ENCODE results near the gene RSPRY1.
A peak's percentile ranks its signal among the peaks of the same experiment; 100 is the strongest.
"Not testable (repeated sequence)": the region's sequence is repeated elsewhere in the genome, so short reads cannot be mapped to it uniquely, and the experiment has no call there.

Gene RSPRY1

DNA sequence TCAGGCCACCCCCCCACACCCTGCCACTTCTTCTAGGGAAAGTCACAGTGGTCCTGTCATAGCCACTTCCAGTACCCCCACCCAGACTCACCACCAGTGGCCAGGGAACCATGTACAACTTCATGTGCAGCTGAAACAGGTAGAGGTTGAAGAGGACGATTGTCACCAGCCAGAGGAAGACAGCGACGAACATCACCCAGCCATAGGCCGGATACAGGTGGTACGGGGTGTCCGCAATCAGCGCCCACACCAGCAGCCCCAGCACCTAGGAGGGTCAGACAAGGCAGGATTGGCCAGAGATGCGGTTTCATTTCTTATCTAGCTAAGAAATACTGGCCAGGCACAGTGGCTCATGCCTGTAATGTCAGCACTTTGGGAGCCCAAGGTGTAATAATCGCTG, 75.7 kb downstream of the RSPRY1 start:
- Histone ChIP-seq H3K9me3 (ENCODE audit: control insufficient read depth in 1 of 2, low read length in 2 of 2) (no peaks in the 10 kb centered on the region), H3K36me3 (ENCODE audit: control insufficient read depth in 1 of 2, insufficient read depth in 2 of 2, low read length in 2 of 2) (peaks cover 0 to 4% of the 10 kb centered on the region in 2 donors), H3K4me3 (ENCODE audit: low read depth in 1 of 2, low read length in 2 of 2) (no peak overlapping the region), H3K27me3 (ENCODE audit: low read depth, low read length) (no peaks in the 10 kb centered on the region), H3K4me1 (ENCODE audit: control insufficient read depth in 1 of 2, insufficient read depth in 2 of 2, low read length in 2 of 2) (peaks cover 0 to 18% of the 10 kb centered on the region in 2 donors), H3K27ac (ENCODE audit: low read length) (no peak overlapping the region)

DNA sequence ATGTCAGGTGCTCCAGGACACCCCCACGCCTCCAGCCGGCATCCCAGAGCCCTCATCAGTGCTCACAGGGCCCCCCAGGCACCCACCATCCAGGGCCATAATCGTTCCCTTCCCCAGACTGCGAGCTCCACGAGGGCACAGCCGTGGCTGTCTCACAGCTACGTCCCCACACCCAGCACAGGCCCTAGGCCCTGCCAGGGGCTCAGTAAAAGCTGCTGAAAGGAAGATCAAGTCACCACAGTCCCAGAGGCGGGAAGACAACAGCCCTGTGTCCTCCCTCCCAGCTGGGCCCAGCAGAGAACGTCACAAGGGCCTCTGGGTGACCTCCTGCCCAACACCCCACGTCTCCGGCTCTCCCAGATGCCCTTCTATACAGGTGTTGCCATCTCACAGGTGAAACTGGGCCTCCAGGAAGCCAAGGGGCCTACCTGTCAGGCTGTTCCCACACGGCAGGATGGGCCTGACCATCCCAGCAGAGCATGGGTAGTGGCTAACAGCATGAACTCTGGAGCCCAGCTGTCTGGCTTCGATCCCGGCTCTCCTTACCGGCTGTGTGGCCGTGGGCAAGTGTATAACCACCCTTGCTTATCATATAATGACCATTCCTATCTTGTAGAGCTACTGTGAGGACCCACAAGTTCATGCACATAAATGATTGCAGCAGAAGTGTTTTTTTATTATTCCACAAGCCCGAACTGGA, 76.9 kb downstream of the RSPRY1 start:
- Histone ChIP-seq H3K36me3 (ENCODE audit: control insufficient read depth in 1 of 2, insufficient read depth in 2 of 2, low read length in 2 of 2) (no peaks in the 10 kb centered on the region), H3K27me3 (ENCODE audit: low read depth, low read length) (no peaks in the 10 kb centered on the region), H3K4me1 (ENCODE audit: control insufficient read depth in 1 of 2, insufficient read depth in 2 of 2, low read length in 2 of 2) (peaks cover 0 to 21% of the 10 kb centered on the region in 2 donors), H3K9me3 (ENCODE audit: control insufficient read depth in 1 of 2, low read length in 2 of 2) (no peaks in the 10 kb centered on the region), H3K4me3 (ENCODE audit: low read depth in 1 of 2, low read length in 2 of 2) (no peak overlapping the region), H3K27ac (ENCODE audit: low read length) (no peak overlapping the region)

DNA sequence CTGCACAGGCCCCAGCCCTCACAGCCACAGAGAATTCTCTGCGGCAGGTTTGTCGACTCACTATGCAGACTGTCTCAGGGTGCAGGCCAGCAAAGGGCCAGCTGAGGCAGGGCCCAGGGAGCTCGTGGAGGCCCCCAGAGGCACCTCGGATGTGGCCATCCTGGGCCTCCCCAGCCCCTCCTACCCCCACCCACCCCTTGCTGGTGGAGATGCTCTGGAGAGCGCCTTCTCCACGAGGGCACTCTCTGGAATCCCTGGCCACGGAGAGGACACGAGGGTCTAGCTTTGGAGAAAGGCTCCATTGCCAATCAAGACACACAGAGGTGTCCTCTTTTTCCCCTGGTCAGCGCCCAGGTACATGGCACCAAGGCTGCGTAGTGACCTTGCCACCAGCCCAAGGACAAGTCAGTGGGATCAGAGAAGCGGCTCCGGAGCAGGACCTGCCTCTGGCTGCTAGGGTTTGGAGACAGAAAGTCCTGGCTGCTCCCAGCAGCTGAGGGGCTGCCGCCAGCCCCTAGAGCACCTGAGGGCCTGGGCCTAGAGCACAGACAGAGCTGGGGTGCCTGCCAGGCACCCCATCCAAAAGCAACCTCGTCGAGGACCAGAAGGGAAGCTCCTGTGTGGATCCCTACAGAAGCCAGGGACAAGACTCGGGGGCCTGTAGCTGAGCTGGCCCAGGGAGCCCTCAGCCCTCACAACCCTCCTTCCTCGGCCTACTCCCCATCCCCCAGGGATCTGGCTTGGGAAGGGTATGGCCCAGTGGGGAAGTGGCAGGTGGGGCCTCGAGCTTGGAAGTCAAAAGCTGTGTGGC, 77.6 kb downstream of the RSPRY1 start:
- Histone ChIP-seq H3K9me3 (ENCODE audit: control insufficient read depth in 1 of 2, low read length in 2 of 2) (no peaks in the 10 kb centered on the region), H3K27ac (ENCODE audit: low read length) (no peak overlapping the region), H3K4me1 (ENCODE audit: control insufficient read depth in 1 of 2, insufficient read depth in 2 of 2, low read length in 2 of 2) (peaks cover 0 to 21% of the 10 kb centered on the region in 2 donors), H3K36me3 (ENCODE audit: control insufficient read depth in 1 of 2, insufficient read depth in 2 of 2, low read length in 2 of 2) (no peaks in the 10 kb centered on the region), H3K27me3 (ENCODE audit: low read depth, low read length) (no peaks in the 10 kb centered on the region), H3K4me3 (ENCODE audit: low read depth in 1 of 2, low read length in 2 of 2) (no peak overlapping the region)

- Histone ChIP-seq H3K9me3 (ENCODE audit: control insufficient read depth in 1 of 2, low read length in 2 of 2) (no peaks in the 10 kb centered on the region), H3K27ac (ENCODE audit: low read length) (no peak overlapping the region), H3K36me3 (ENCODE audit: control insufficient read depth in 1 of 2, insufficient read depth in 2 of 2, low read length in 2 of 2) (no peaks in the 10 kb centered on the region), H3K27me3 (ENCODE audit: low read depth, low read length) (no peaks in the 10 kb centered on the region), H3K4me3 (ENCODE audit: low read depth in 1 of 2, low read length in 2 of 2) (no peak overlapping the region), H3K4me1 (ENCODE audit: control insufficient read depth in 1 of 2, insufficient read depth in 2 of 2, low read length in 2 of 2) (peaks cover 0 to 21% of the 10 kb centered on the region in 2 donors)
Observed at GRCh38 chr16:57264381-57264780, 78.3 kb downstream of the RSPRY1 start.

GRCh38 chr16:57264950-57265371, 78.8 kb downstream of the RSPRY1 start:
- H3K9me3 ChIP-seq (ENCODE audit: control insufficient read depth in 1 of 2, low read length in 2 of 2), result no peaks in the 10 kb centered on the region
- peak overlapping the region; percentile 56 for H3K27ac ChIP-seq (ENCODE audit: low read length)
- no peaks in the 10 kb centered on the region for H3K27me3 ChIP-seq (ENCODE audit: low read depth, low read length)
- no peak overlapping the region for H3K4me3 ChIP-seq (ENCODE audit: low read depth in 1 of 2, low read length in 2 of 2)
- peaks cover 0 to 19% of the 10 kb centered on the region in 2 donors for H3K4me1 ChIP-seq (ENCODE audit: control insufficient read depth in 1 of 2, insufficient read depth in 2 of 2, low read length in 2 of 2)
- H3K36me3 ChIP-seq (ENCODE audit: control insufficient read depth in 1 of 2, insufficient read depth in 2 of 2, low read length in 2 of 2), result no peaks in the 10 kb centered on the region

DNA sequence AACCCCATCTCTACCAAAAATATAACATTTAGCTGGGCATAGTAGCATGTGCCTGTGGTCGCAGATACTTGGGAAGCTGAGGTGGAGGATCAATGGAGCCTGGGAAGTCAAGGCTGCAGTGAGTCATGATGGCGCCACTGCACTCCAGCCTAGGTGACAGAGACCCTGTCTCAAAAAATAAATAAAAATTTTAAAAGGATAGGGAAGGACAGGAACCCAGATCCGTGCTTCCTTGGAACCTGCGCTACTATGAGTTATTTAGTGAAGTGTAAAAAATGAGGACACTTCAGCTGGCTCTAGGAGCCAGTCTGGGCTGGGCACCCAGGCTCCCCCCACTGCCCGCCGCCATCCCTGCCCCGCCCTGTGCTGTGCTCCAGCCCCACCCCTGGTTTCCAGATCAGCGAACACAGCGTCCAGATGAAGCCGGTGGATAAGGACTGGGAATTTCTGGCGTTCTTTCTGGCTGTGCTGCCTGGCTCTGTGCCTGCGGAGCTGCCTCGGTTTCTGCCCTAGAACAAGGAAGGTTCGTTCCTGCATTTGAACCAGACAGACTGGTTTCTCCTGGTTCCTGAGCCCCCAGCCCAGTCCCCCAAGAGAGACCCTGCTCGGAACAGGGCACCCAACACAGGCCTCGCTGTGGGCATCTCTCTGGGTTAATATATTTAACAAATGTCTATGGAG, 79.9 kb downstream of the RSPRY1 start:
- H3K27me3 ChIP-seq (ENCODE audit: low read depth, low read length), result no peaks in the 10 kb centered on the region
- H3K36me3 ChIP-seq (ENCODE audit: control insufficient read depth in 1 of 2, insufficient read depth in 2 of 2, low read length in 2 of 2), result no peaks in the 10 kb centered on the region
- H3K9me3 ChIP-seq (ENCODE audit: control insufficient read depth in 1 of 2, low read length in 2 of 2), result no peaks in the 10 kb centered on the region
- peaks cover 0 to 13% of the 10 kb centered on the region in 2 donors for H3K4me1 ChIP-seq (ENCODE audit: control insufficient read depth in 1 of 2, insufficient read depth in 2 of 2, low read length in 2 of 2)
- H3K4me3 ChIP-seq (ENCODE audit: low read depth in 1 of 2, low read length in 2 of 2), result no peak overlapping the region
- peak overlapping the region; percentile 75 for H3K27ac ChIP-seq (ENCODE audit: low read length)

DNA sequence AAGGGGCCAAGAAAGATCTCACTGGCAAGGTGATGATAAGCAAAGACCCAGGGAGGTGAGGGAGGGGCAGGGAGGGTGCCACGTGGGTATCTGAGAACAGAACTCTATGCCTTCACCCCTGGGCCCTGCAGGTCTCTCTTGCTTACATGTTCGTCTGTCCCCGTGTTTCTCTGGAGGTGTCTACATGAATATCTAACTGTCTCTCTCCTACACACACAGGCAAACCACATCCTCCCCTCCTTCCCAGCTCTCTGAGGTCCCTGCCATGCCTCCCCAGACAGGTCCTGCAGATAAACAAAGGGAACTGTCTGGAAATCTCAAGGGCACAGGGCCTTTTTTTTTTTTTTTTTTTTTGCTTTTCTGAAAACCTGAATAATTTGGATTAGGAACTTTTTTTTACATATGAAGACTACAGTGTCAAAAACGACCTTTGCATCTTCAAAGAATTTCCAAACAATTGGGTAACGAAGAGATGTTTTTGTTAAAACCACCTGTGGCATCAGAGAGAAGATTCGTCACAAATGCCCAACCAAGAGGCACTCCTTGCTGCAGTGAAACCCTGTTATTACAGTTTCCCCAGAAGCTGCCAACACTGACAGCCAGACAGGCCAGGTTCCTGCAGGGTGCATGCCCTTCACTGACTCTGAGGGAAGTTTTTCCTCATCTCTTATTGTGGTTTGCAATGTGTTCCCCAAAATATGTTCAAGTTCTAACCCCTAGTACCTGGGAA, 80.6 kb downstream of the RSPRY1 start:
- H3K9me3 ChIP-seq (ENCODE audit: control insufficient read depth in 1 of 2, low read length in 2 of 2), result no peaks in the 10 kb centered on the region
- H3K4me1 ChIP-seq (ENCODE audit: control insufficient read depth in 1 of 2, insufficient read depth in 2 of 2, low read length in 2 of 2), result peaks cover 0 to 13% of the 10 kb centered on the region in 2 donors
- no peaks in the 10 kb centered on the region for H3K36me3 ChIP-seq (ENCODE audit: control insufficient read depth in 1 of 2, insufficient read depth in 2 of 2, low read length in 2 of 2)
- no peaks in the 10 kb centered on the region for H3K27me3 ChIP-seq (ENCODE audit: low read depth, low read length)
- no peak overlapping the region for H3K4me3 ChIP-seq (ENCODE audit: low read depth in 1 of 2, low read length in 2 of 2)
- peak overlapping the region; percentile 75 for H3K27ac ChIP-seq (ENCODE audit: low read length)

GRCh38 chr16:57267343-57267742, 81.2 kb downstream of the RSPRY1 start:
- H3K27me3 ChIP-seq (ENCODE audit: low read depth, low read length); H3K36me3 ChIP-seq (ENCODE audit: control insufficient read depth in 1 of 2, insufficient read depth in 2 of 2, low read length in 2 of 2); H3K4me3 ChIP-seq (ENCODE audit: low read depth in 1 of 2, low read length in 2 of 2); H3K9me3 ChIP-seq (ENCODE audit: control insufficient read depth in 1 of 2, low read length in 2 of 2): not testable (repeated sequence)
- Histone ChIP-seq H3K27ac (ENCODE audit: low read length) (peak overlapping the region; percentile 75), H3K4me1 (ENCODE audit: control insufficient read depth in 1 of 2, insufficient read depth in 2 of 2, low read length in 2 of 2) (peaks cover 0 to 13% of the 10 kb centered on the region in 2 donors)

GRCh38 chr16:57268804-57269800, 83.0 kb downstream of the RSPRY1 start:
- peaks cover 0 to 13% of the 10 kb centered on the region in 2 donors for H3K4me1 ChIP-seq (ENCODE audit: control insufficient read depth in 1 of 2, insufficient read depth in 2 of 2, low read length in 2 of 2)
- no peaks in the 10 kb centered on the region for H3K9me3 ChIP-seq (ENCODE audit: control insufficient read depth in 1 of 2, low read length in 2 of 2)
- peak overlapping the region; percentile 64 for H3K27ac ChIP-seq (ENCODE audit: low read length)
- no peaks in the 10 kb centered on the region for H3K36me3 ChIP-seq (ENCODE audit: control insufficient read depth in 1 of 2, insufficient read depth in 2 of 2, low read length in 2 of 2)
- H3K27me3 ChIP-seq (ENCODE audit: low read depth, low read length), result no peaks in the 10 kb centered on the region
- H3K4me3 ChIP-seq (ENCODE audit: low read depth in 1 of 2, low read length in 2 of 2), result no peak overlapping the region
